HG02678 (cell line): Measurements from ENCODE around the gene PIK3R6.
"Not testable (repeated sequence)": the region's sequence is repeated elsewhere in the genome, so short reads cannot be mapped to it uniquely, and the experiment has no call there.

Experiments
- ATAC-seq: cut with Tn5 transposase; IDR thresholded peaks from one replicate; pipeline ENCODE4 v1.9.1; 2021; ENCODE audit warnings: mild to moderate bottlenecking, moderate library complexity; ENCODE audit not compliant: unreplicated experiment

Gene PIK3R6

DNA sequence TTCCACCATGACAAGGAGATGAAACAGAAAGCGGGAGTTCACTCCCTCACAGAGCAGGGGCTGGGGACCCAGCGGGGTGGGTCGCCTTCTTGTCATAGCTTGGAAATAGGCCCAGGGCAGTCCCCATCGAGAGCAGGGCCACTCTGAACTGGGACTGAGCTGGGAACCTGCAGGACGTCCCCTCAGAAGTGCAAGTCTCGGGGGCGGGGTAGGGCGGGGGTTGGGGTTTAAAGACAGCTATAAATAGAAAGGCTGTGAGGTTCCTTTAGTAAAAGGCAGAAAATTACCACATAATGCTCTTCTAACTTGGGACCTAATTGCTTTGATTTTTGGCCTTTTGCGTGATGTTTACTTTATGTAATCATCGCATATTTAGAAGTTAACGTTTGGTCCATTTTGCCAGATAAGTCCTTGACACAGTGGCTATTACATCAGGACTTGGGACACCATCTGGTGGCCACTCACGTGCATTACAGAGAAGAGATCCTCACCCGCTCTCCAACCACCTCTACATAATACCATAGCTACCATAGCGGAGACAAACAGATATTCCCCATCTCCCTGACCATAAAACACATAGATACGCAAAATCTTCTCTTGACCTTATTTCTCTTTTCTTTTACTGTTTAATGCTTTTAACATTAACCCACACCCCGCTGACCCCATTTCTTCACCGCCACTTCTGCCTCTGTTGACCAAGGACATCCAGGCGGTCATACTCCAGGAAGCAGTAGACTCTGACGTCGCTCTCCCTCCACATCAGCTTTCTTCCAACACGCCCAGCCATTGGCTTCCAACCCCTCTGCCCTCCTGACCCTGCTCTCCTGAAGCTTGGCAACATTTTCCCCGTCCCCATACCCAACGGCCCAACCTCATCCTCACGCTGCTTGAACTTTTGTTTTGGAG lies 27.5 kb upstream of the PIK3R6 start:
- no peak for ATAC-seq

DNA sequence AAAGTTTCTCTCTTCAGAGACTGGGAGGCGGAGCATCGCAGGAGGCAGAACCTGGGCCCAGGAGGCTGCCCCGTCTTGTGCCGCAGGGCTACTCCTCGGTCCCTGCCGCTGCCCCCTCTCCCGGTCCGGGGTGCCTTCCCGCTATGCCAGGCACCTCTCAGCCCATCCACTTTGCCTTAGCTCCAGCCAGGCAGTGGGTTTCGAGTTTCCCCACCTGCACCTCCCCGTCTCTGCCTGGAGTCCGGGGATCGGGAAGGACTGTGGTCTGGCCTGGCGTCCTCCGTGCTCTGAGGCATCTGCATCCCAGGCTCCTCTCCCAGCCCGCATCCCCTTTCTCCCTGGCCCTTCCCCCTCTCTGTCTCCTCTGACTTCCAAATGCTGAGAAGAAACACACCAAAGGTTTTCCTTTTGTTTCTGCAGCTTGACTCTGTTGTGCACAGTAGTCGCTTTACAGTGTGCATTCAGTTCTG lies 26.8 kb upstream of the PIK3R6 start:
- no peak for ATAC-seq

DNA sequence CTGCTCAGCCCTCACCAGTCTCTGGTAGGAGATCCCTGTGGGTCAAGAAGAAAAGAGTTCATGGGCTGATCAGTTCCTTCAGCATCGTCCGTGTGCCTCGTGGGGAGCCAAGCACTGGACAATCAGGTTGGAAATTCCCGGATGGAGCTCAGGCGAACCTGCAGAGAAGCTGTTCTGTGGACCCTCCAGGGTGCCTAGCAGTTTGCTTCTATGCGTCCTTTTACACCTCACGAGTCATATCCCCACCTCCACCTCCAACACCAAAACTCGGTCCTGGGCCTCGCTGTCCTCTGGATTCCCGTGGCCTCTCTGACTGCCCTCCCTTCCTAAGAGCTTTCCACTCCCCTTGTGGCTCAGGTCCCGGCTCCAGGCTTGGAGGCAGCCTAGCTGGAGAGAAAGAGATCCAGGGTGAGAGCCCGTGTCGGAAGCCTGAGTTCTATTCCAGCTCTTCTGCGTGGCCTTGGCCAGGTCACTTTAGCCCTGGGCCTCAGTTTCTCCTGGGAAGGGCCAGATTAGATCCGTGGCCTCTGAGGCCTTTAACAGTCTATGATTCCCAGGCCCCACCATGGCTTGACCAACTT lies 26.2 kb upstream of the PIK3R6 start:
- ATAC-seq, result no peak

DNA sequence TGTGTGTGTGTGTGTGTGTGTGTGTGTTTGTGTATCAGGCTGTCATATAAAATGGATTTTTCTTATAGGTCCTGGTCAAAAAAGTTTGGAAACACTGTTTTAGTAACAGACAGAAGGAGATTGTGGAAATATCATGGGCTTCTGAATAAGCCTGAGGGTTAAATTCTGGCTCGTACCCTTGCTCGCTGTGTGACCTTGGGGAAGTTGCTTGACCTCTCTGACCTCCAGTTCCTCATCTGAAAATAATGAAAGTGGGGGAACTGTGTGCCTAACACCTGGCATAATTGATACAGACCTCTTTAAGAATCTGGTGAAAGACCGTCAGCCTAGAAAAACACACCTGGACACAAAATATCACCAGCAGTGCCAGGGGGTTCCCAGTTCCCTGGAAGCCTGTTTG lies 25.6 kb upstream of the PIK3R6 start:
- no peak for ATAC-seq

DNA sequence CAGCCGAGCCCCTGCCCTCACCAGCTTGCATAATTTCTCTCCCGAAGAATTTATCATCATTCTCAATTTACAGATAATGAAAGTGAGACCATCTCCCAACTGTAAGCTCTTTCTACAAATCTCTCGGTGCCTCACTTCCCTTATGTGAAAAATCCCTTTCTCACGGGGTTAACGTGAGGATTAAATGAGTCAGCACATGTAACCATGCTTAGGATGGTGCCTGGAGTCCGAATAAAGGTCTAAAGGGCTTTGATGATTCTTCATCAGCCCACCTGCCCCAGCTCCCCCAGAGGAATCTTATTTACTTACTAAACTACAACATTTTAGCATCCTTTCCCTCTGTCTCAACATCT lies 24.8 kb upstream of the PIK3R6 start:
- ATAC-seq, result no peak

DNA sequence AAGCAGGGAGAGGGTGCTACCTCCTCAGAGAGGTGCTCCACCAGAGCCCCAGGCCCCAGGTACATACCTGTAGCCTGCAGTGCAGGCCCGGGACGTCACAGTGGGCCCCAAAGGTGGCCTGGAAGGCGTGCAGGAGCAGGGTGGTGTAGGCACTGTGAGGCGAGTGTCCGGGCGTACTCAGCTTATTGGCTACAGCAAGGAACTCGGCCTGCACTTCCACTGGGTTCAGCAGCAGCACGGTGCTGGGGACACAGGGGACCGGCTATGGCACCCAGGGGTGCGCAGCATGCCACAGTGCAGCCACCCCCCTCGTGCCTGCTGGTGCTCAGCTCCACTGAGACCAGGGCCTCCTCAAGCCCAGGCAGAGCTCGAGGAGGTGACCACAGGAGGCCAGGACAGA lies 23.2 kb upstream of the PIK3R6 start:
- ATAC-seq, result no peak

DNA sequence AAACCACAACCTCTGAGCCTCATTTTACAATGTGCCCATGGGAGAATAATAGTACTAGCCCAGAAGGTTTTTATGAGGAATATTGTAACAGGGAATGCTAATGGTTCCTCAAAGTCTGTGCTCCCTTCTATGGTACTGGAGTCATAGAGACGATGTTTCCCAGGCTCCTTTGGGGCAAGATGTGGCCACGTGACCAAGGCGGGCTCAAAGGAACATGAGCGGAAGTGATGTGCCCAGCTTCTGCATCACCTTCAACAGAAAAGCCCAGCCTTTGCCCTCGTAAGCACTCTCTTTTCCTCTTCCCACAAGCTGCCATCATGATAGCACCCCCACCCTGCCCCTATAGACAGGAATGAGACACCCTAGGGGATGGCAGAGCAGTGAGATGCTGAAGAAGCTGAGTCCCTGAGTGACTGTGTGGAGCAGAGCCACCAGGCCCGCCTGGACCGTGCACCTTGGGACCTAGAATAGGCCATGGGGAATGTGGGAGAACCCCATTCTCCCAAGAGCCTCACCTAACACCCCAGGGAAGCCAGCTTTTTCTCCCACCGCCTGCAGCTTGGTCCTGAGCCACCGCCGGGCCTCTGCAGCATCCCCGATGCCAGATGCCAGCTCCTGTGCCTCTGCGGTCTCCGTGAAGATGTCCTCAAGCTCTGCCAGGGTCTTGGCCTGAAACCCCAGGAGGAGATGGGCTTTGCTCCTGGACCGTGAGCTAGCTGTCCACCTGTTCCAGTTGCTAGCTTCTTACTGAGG lies 22.2 kb upstream of the PIK3R6 start:
- ATAC-seq, result no peak

DNA sequence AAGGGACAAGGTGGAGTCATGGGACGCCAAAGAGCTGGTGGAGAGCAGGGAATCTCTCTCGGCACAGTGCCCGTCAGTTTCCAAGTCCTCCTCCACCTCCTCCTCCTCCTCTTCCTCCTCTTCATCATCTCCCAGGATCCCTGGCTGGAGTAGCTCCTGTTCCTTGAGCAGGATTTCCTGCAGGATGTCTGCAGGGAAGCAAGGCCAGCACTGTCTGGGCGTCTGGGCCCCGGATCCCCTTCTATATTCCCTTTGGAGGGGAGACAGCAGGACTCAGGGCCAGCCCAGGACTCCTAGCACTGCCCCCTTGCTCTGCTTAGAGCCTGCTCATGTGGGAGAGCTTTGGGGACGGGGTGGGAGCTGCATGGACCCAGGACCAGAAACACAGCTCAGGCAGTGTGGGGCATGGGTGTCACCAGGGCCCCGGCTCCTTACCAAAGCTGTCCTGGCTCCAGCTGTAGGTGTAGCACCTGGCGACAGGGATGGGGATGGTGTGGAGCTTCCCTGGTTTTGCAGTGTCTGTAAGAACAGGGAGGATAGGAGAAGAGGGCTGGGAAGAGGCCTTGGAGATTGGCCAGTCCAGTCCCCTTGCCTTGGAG lies 21.3 kb upstream of the PIK3R6 start:
- ATAC-seq, result no peak

DNA sequence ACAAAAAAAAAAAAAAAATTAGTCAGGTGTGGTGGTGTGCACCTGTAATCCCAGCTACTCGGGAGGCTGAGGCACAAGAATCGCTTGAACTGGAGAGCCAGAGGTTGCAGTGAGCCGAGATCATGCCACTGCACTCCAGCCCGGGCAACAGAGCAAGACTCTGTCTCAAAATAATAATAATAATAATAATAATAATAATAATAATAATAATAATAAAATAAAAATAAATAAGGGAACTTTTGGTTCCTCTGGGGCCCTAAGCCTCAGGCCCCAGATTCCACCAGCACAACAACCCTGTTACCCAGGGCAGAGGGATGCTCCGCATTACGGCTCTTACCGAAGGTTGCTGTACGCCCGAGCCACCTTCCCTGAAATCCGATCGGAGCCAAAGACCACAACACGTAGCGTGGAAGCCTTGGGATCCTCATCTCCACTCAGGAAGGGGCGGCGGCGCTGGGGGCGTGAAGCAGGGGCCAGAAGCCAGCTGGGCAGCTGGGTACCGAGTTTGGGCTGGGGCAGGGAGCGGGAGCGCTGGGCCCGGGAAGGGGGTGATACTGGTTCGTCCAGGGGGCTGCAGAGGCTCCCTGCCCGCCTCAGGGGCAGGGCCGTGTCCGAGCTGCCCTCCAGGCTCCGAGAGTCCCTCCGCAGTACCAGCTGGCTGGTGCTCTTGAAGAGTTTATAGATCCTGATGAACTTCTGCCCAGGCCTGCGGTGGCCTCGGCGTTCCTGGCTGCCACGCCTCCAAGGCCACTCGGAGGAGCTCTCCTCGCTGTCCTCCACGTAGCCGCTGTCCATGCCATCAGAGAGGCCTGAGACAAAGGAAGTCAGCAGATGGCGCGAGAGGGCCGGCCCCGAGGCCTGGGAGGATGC lies 20.6 kb upstream of the PIK3R6 start:
- ATAC-seq, result no peak

DNA sequence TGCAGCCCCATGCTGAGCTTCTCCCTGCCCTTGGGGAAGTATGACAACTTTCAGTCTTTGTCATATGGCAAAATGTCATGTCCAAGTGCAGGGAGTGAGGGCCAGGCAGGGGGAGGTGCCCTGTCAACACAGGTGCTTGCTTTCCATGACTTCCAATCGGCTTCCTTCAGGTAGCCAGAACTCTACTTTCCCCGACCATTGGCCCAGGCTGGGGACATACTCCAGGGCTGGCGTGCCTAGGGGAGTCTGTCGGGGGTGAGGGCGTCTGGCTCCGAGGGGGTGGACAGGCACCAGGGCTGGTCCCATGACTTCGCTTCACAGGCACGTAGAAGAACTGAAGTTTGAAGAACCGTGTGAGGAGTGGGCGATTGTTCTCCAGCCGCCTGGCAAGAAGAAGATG lies 19.8 kb upstream of the PIK3R6 start:
- no peak for ATAC-seq

DNA sequence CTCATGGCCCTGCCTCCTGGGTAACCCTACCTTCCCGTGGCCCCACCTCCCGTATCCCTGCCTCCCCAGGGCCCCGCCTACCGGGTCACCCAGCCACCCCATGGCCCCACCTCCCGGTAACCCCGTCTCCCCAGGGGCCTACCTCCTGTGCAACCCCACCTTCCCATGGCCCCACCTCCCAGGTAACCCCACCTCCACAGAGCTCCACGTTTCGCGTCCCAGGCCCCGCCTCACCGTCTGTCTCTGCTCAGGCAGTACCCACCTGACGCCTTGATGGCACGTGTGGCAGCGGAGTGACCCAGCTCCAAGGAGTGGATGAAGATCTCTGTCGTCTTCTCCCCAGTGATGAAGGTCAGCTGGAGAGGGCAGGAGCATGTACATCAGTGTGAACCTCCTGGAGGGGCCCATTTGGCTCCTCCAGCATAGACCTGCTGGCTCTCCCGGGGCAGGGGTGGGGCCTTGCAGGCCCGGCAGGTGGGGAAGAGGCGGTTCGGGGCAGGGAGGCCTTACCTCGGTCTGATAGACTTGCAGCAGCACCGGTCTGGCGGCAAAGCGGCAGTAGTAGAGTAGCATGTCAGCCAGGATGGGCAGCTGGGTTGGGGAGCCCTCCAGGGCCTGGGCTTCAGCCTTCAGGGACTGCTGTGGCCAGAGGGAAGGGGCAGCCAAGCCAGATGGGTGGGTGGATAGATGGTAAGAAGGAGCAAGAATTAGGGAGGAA lies 18.7 kb upstream of the PIK3R6 start:
- no peak for ATAC-seq

DNA sequence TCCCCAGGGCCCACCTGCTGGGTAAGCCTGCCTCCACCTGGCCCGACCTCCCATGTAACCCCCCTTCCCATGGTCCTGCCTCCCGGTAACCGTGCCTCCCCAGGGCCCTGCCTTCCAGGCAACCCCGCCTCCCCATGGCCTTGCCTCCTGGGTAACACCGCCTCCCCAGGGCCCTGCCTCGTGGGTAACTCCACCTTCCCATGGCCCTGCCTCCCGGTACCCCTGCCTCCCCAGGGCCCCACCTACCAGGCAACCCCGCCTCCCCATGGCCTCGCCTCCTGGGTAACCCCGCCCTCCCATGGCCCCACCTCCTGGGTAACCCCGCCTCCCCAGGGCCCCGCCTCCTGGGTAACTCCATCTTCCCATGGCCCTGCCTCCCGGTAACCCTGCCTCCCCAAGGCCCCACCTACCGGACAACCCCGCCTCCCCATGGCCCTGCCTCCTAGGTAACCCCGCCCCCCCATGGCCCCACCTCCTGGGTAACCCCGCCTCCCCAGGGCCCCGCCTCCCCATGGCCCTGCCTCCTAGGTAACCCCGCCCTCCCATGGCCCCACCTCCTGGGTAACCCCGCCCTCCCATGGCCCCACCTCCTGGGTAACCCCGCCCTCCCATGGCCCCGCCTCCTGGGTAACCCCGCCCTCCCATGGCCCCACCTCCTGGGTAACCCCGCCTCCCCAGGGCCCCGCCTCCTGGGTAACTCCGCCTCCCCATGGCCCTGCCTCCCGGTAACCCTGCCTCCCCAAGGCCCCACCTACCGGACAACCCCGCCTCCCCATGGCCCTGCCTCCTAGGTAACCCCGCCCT lies 17.9 kb upstream of the PIK3R6 start:
- ATAC-seq, result not testable (repeated sequence)

DNA sequence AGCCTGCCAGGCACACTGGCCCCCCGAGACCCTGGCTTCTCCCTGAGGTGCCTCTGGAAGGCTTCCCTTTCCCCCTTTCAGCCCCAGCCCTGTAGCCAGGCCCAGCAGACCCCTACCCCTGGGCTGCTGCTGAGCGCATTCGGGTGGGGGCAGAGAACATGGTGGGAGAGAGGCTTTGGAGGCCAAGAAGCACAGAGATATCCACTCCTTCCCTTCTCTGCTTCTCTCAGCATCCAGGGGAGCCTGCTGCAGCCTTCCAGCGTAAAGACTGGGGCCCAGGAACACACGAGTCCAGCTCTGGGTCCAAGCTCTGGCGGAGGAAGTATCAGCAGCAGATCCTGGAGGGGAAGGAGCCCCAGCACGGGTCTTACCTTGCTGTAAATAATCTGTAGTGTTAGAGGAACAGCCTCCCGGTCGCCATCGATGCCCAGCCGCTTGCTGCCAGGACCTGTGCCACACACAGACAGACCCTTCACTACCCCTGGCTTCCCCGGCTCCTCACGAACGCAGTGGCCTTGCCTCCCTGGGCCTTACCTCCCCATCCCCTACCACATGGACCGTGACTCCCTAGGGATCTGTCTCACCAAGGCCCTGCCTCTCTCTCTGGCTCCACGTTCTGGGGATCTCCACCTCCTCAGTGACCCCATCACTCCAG lies 17.0 kb upstream of the PIK3R6 start:
- ATAC-seq, result no peak

DNA sequence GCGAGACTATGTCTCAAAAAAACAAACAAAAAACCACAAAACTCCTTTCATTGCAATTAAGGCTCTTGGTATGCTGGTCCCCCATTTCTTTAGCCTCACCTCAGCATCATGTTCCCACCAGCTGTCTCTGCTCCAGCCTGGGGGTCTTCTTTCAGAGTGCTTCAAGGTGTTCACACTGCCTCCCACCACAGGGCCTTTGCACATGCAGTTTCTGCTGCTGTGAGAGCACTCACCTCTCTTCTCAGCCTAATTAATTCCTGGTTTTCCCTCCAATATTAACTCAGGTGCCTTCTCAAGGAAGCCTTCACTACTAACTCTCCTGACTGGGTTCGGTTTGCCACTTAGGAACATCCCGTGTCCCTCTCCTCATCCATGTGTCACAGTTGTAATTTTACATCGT lies 15.9 kb upstream of the PIK3R6 start:
- ATAC-seq, result no peak

DNA sequence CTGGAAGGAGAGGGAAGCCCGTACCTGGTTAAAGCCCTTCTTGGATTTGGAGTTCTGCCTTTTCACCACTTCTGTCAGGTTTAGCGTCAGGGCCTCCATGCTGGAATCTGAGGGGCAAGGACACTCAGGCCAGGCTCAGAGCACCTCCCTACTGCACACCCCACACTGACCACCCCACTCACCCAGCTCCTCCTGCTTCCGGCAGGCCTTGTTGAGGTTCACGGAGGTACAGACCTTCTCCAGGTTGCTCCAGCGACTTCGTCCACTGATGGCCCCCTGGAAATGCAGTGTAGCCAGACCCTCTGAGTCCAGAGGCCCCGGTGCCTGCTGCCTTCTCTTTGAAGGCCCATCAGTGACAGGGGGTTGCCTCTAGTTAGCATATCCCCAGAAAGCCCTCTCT lies 14.1 kb upstream of the PIK3R6 start:
- ATAC-seq, result no peak

DNA sequence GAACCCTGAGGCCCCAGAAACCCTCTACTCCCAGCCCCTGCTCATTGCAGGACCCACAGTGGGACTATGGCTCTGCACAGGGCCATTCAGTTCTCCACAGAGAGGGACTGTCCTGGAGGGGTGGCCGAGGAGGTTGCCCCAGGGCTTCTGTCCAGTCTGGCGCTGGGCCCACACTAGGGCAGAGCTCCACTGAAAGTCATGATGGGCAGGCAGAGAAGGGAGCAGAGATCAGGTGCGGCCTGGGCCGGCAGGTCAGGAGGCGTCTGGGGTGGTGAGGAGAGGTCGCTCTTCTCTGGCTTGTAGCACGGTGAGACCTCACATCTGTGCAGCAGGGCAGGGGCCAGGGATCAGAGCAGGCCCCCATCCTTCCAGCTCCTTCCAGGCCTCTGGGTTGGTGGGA lies 13.0 kb upstream of the PIK3R6 start:
- ATAC-seq, result no peak

DNA sequence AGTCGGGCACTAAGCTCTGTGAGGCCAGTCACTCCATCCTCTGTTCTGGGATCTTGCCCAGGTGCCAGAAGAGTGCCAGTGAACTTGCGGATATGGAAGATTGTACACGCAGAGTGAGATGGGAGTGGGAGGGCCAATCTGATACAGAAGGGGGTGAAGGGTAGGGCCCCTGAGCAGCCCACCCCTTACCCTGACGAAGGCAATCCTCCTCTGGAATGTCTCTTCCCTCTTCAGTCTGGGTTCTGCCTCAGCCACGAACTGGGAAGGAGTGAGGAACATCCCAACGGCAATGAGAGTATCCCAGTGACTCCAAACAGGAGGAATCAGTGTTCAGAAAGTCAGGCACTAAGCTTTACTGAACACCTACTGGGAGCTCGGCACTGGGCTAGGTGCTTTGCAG lies 11.9 kb upstream of the PIK3R6 start:
- no peak for ATAC-seq

DNA sequence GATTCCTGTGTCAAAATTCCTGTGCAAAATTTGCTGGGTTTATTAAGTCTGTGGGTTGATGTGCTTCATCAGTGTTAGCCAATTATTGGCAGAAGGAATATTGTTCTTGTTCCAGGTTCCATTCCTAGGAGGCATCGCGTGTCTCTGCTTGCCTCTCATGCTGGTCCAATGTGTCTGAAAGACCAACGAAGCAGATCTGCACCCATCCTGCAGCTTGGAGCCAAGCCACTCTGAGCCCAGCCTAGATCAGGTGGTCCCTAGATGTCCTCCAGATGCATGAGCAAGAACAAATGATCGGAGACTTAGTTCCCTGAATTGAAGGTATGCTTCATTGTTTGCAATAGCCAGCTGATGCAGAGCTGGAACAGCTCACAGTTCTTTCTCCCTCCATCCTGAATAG lies 10.5 kb upstream of the PIK3R6 start:
- ATAC-seq, result no peak

DNA sequence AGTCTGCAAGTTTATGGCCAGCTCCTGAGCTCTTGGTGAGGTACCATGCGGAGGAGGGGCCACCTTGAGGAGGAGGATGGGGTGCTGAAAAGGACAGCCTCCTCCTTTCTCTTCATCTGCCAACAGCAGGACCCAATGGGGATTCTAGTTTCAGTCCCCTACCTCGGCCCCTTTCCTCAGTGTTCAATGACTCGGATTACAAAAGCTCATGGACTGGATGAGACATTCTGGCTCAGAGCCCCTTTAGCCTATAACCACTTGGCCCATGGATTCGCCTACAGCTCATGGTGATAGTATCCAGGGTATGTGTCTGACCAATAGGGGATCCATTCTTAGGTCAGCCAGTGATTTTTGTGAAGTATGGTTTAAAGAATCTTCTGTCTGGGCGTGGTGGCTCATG lies 8.5 kb upstream of the PIK3R6 start:
- no peak for ATAC-seq
